HCT116 (cell line): ENCODE data around the gene GNRHR. TPM values are rescaled to one million over a fixed set of nuclear protein-coding genes. Genes with fewer than 3 reads are reported as not detected.

Experiments used
- ATAC-seq: fragments of 200-7000 bp; cut with Tn5 transposase; 2 replicates; pipeline ENCODE4 v1.9.1; 2020; ENCODE audit warnings: mild to moderate bottlenecking, moderate library complexity
- BruUV-seq: library from RNA; stranded (reverse); fragments of 400-500 nt; replicated peaks from 2 replicates; lab custom pipeline; 2021; lab: Mats Ljungman, UMichigan
- CTCF ChIA-PET: fragments of 300-600 bp; sonication (Branson Sonifier 250); formaldehyde crosslinking; loops from one replicate; lab custom pipeline; 2021; ENCODE audit warnings: antibody characterized with exemption; lab: Charles Lee
- POLR2A ChIA-PET: fragments of 300-600, 350-600 bp; sonication (Branson Sonifier 250); formaldehyde crosslinking; loops from one replicate; lab custom pipeline; 2021; ENCODE audit warnings: antibody characterized with exemption; lab: Charles Lee
- RAD21 ChIA-PET, 2 experiments: fragments of 300-600 bp; sonication (Branson Sonifier 250); formaldehyde crosslinking; loops; one replicate each; lab custom pipeline; 2023; ENCODE audit warnings: low total read pairs in 2 of 2; ENCODE audit not compliant: uncharacterized antibody in 2 of 2, unreplicated experiment in 2 of 2, low non-redundant PET in 1 of 2; lab: Charles Lee
- DNase-seq: peaks from one replicate; pipeline ENCODE4 v3.0.0-alpha.2; 2010; ENCODE audit warnings: low read depth, low spot score
- H2AFZ ChIP-seq: fragments of 200-600 bp; shearing (Covaris generic), sonication (generic); 2 replicates; pipeline ENCODE4 v1.6.1; 2017; ENCODE audit warnings: low read depth, mixed run types, mixed read lengths, antibody characterized with exemption, low read length; ENCODE audit not compliant: poor library complexity, severe bottlenecking
- H3K27ac ChIP-seq: 2 replicates; pipeline ENCODE4 v1.5.1; 2012; ENCODE audit warnings: low read depth, low read length
- H3K27me3 ChIP-seq: fragments of 200-600 bp; sonication (generic); 2 replicates; pipeline ENCODE4 v1.6.1; 2016; ENCODE audit warnings: mixed run types, low read length, mixed read lengths; ENCODE audit not compliant: insufficient read depth
- H3K36me3 ChIP-seq, 2 experiments: fragments of 200-500 bp in 1 of 2; fragments of 200-600 bp in 1 of 2; sonication (Bioruptor generic) in 1 of 2; sonication (generic) in 1 of 2; 2 replicates each; pipeline versions ENCODE4 v1.5.1 to v1.6.1; 2014 to 2016; ENCODE audit warnings: low read length in 2 of 2, inconsistent platforms in 1 of 2, mixed read lengths in 1 of 2, mixed run types in 1 of 2; ENCODE audit not compliant: insufficient read depth in 2 of 2, control insufficient read depth in 1 of 2
- H3K4me1 ChIP-seq, 2 experiments: fragments of 200-600 bp in 1 of 2; sonication (generic) in 1 of 2; 2 replicates each; pipeline versions ENCODE4 v1.5.1 to v1.6.1; 2012 to 2017; ENCODE audit warnings: low read length in 2 of 2, inconsistent platforms in 1 of 2, mild to moderate bottlenecking in 1 of 2, mixed read lengths in 1 of 2, mixed run types in 1 of 2, moderate library complexity in 1 of 2; ENCODE audit not compliant: insufficient read depth in 2 of 2, control insufficient read depth in 1 of 2
- H3K4me2 ChIP-seq: fragments of 200-600 bp; sonication (generic); 2 replicates; pipeline ENCODE4 v1.6.1; 2017; ENCODE audit warnings: mixed run types, low read length, mixed read lengths
- H3K4me3 ChIP-seq, 2 experiments: fragments of 200-600 bp in 1 of 2; sonication (generic) in 1 of 2; replicated peaks in 1 of 2; 2 replicates each; pipeline ENCODE4 v1.5.1; 2011 to 2016; ENCODE audit warnings: low read length in 2 of 2, control low read depth in 1 of 2, low read depth in 1 of 2, mild to moderate bottlenecking in 1 of 2, mixed read lengths in 1 of 2, mixed run types in 1 of 2
- H3K79me2 ChIP-seq: fragments of 200-600 bp; sonication (generic); 2 replicates; pipeline ENCODE4 v1.6.1; 2017; ENCODE audit warnings: mild to moderate bottlenecking, mixed run types, low read length, moderate library complexity, mixed read lengths; ENCODE audit not compliant: insufficient read depth
- H3K9ac ChIP-seq: fragments of 200-600 bp; sonication (generic); 2 replicates; pipeline ENCODE4 v1.6.1; 2016; ENCODE audit warnings: low read length, mixed read lengths
- H3K9me2 ChIP-seq: fragments of 200-600 bp; sonication (generic), shearing (Covaris generic); 2 replicates; pipeline ENCODE4 v1.6.1; 2017; ENCODE audit warnings: mixed run types, mild to moderate bottlenecking, moderate library complexity; ENCODE audit not compliant: insufficient read depth
- H3K9me3 ChIP-seq, 2 experiments: fragments of 200-500 bp in 1 of 2; fragments of 200-600 bp in 1 of 2; sonication (Bioruptor generic) in 1 of 2; sonication (generic) in 1 of 2; 2 replicates each; pipeline ENCODE4 v1.6.1; 2014 to 2017; ENCODE audit warnings: low read length in 2 of 2, mixed read lengths in 2 of 2, inconsistent platforms in 1 of 2, low read depth in 1 of 2, mild to moderate bottlenecking in 1 of 2, mixed run types in 1 of 2, moderate library complexity in 1 of 2; ENCODE audit not compliant: control insufficient read depth in 1 of 2, insufficient read depth in 1 of 2
- H4K20me1 ChIP-seq: fragments of 200-600 bp; sonication (generic), shearing (Covaris generic); 2 replicates; pipeline ENCODE4 v1.6.1; 2017; ENCODE audit warnings: mixed run types, mild to moderate bottlenecking, moderate library complexity; ENCODE audit not compliant: insufficient read depth
- CTCF ChIP-seq, 3 experiments: fragments of 200-600 bp in 1 of 3; sonication (generic) in 1 of 3; IDR thresholded peaks in 2 of 3; conservative IDR thresholded peaks in 1 of 3; 2 replicates each; pipeline ENCODE4 v1.5.1; 2012 to 2017; ENCODE audit warnings: low read depth in 2 of 3, low read length in 2 of 3, antibody characterized with exemption in 1 of 3, borderline replicate concordance in 1 of 3, control low read depth in 1 of 3, mild to moderate bottlenecking in 1 of 3, mixed read lengths in 1 of 3, mixed run types in 1 of 3, moderate library complexity in 1 of 3; ENCODE audit not compliant: insufficient read depth in 1 of 3
- POLR2A ChIP-seq: IDR thresholded peaks from 2 replicates; pipeline ENCODE4 v1.7.0; 2011; ENCODE audit warnings: borderline replicate concordance; ENCODE audit not compliant: insufficient read depth, insufficient read length; ENCODE audit errors: extremely low read depth
- RAD21 ChIP-seq: IDR thresholded peaks from 2 replicates; pipeline ENCODE4 v1.6.1; 2012; ENCODE audit warnings: low read depth, mild to moderate bottlenecking
- SRF ChIP-seq: IDR thresholded peaks from 2 replicates; pipeline ENCODE4 v1.6.1; 2012; ENCODE audit warnings: low read depth
- intact Hi-C: fragments of 100-400 bp; cut with micrococcal nuclease; formaldehyde crosslinking; loops from 2 replicates; pipeline ENCODE4 v1.10.0; 2022
- total RNA-seq: library from RNA; stranded (reverse); gene quantifications from one replicate; pipeline ENCODE4 v1.2.1, GENCODE V29; 2021; ENCODE audit not compliant: unreplicated experiment
- TF ChIP-seq, protein P1 (sequence below): IDR thresholded peaks from 2 replicates; pipeline ENCODE4 v1.6.1; 2012

The GNRHR gene
- total RNA-seq, 1 experiment from 2014 or later: not detected

GRCh38 chr4:67723949-67724348 is 30.2 kb downstream of the GNRHR start:
- no peak overlapping the region for H3K27ac ChIP-seq
- no peak overlapping the region for H3K4me2 ChIP-seq
- no peak for TF ChIP-seq POLR2A
- TF ChIP-seq CTCF (IDR thresholded peaks at IDR 0.05 in 2 of 3, conservative IDR thresholded peaks at IDR 0.05 in 1 of 3; ENCODE audit: borderline replicate concordance in 1 of 3, insufficient read depth in 1 of 3, low read depth in 2 of 3, low read length in 2 of 3): peak in 2 of 3 experiments; percentile 33 to 46; a peak in 4 of 6 replicates
- peak; percentile 42 for TF ChIP-seq RAD21
- POLR2A ChIA-PET: no interaction called here
- no peak overlapping the region for H3K4me3 ChIP-seq
- intact Hi-C loops: no loop called here
- no peaks in the 10 kb centered on the region for H3K36me3 ChIP-seq
- H3K27me3 ChIP-seq: no peaks in the 10 kb centered on the region
- DNase-seq: no peak
- no peaks in the 10 kb centered on the region for H4K20me1 ChIP-seq
- no peaks in the 10 kb centered on the region; a peak in 1 of 4 replicates for H3K9me3 ChIP-seq
- RAD21 ChIA-PET: no interaction called here
- no peaks in the 10 kb centered on the region for H3K9me2 ChIP-seq
- H2AFZ ChIP-seq: no peak overlapping the region
- CTCF ChIA-PET: interaction anchor here (1.4 kb wide), 1 partner anchor 23 kb away, joined by 4 read pairs; no protein-coding TSS in a partner anchor
- H3K79me2 ChIP-seq: no peaks in the 10 kb centered on the region
- BruUV-seq: no TSS peak
- ATAC-seq: peak; percentile 52; the same call in 1 of the 2 replicates
- H3K9ac ChIP-seq: no peak overlapping the region
- H3K4me1 ChIP-seq: peaks cover 14 to 47% of the 10 kb centered on the region in 2 experiments

GRCh38 chr4:67723341-67723740 is 30.8 kb downstream of the GNRHR start:
- no peaks in the 10 kb centered on the region for H3K9me2 ChIP-seq
- CTCF ChIA-PET: interaction anchor here (1.4 kb wide), 1 partner anchor 23 kb away, joined by 4 read pairs; no protein-coding TSS in a partner anchor
- H3K4me3 ChIP-seq: no peak overlapping the region
- no peaks in the 10 kb centered on the region for H3K27me3 ChIP-seq
- TF ChIP-seq SRF (no peak), POLR2A (no peak)
- TF ChIP-seq, protein P1, sequence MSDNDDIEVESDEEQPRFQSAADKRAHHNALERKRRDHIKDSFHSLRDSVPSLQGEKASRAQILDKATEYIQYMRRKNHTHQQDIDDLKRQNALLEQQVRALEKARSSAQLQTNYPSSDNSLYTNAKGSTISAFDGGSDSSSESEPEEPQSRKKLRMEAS: no peak
- H3K4me1 ChIP-seq: peaks cover 14 to 50% of the 10 kb centered on the region in 2 experiments
- H3K27ac ChIP-seq: no peak overlapping the region
- no peak overlapping the region for H2AFZ ChIP-seq
- H3K36me3 ChIP-seq: no peaks in the 10 kb centered on the region
- H3K9me3 ChIP-seq: no peaks in the 10 kb centered on the region; a peak in 1 of 4 replicates
- no peaks in the 10 kb centered on the region for H4K20me1 ChIP-seq
- no peaks in the 10 kb centered on the region for H3K79me2 ChIP-seq
- DNase-seq: no peak
- POLR2A ChIA-PET: no interaction called here
- H3K9ac ChIP-seq: no peak overlapping the region
- ATAC-seq: no peak
- RAD21 ChIA-PET: no interaction called here
- H3K4me2 ChIP-seq: no peak overlapping the region; the same call in 1 of the 2 replicates
- BruUV-seq: no TSS peak
- intact Hi-C loops: no loop called here
